Heart left ventricle (tissue), 16 donors: Measurements from ENCODE around the gene NUP62. TPM values are rescaled to one million over a fixed set of nuclear protein-coding genes. Genes with fewer than 3 reads are reported as not detected.

Source experiments
- ATAC-seq, 4 donors: fragments of 200-7000 bp; cut with Tn5 transposase; one replicate each; pipeline ENCODE4 v1.9.1; 2020 to 2022; ENCODE audit warnings: moderate library complexity in 4 of 4, mild to moderate bottlenecking in 3 of 4, moderate number of reproducible peaks in 1 of 4
- DNase-seq, 5 donors: peaks; one replicate each; pipeline ENCODE4 v3.0.0-alpha.2; 2020
- H3K27ac ChIP-seq, 12 donors: fragments of 200-600 bp; sonication (generic) in 4 of 12; one replicate each; pipeline versions ENCODE4 v1.5.0 to v1.8.0; 2016 to 2022; ENCODE audit warnings: mild to moderate bottlenecking in 2 of 12
- H3K27me3 ChIP-seq, 9 donors: fragments of 200-600 bp; sonication (generic) in 2 of 9; one replicate each; pipeline versions ENCODE4 v1.5.1 to v1.8.0; 2016 to 2022; ENCODE audit warnings: mild to moderate bottlenecking in 3 of 9
- H3K36me3 ChIP-seq, 9 donors: fragments of 200-600 bp; sonication (generic) in 2 of 9; one replicate each; pipeline versions ENCODE4 v1.5.0 to v1.8.0; 2018 to 2022; ENCODE audit warnings: mild to moderate bottlenecking in 2 of 9
- H3K4me1 ChIP-seq, 12 donors: fragments of 200-600 bp; sonication (generic) in 4 of 12; one replicate each; pipeline versions ENCODE4 v1.5.0 to v1.8.0; 2016 to 2022; ENCODE audit warnings: mild to moderate bottlenecking in 3 of 12
- H3K4me3 ChIP-seq, 12 donors: fragments of 200-600 bp; sonication (generic) in 4 of 12; one replicate each; pipeline versions ENCODE4 v1.5.0 to v1.8.0; 2017 to 2022; ENCODE audit warnings: mild to moderate bottlenecking in 9 of 12, moderate library complexity in 4 of 12
- H3K9me3 ChIP-seq, 12 donors: fragments of 200-600 bp; sonication (generic) in 4 of 12; one replicate each; pipeline versions ENCODE4 v1.5.0 to v1.8.0; 2016 to 2022; ENCODE audit warnings: mild to moderate bottlenecking in 1 of 12
- POLR2A ChIP-seq, 2 donors: fragments of 450-650 bp; IDR thresholded peaks; one replicate each; pipeline ENCODE4 v1.6.1; 2017; ENCODE audit warnings: antibody characterized with exemption in 2 of 2, mild to moderate bottlenecking in 2 of 2, moderate library complexity in 2 of 2
- WGBS, 4 donors: extraction: QIAGEN DNeasy Blood & Tissue Kit in 2 of 4; methylation state at CpG; one replicate each; pipeline versions ENCODE4 v1.1.5 to v1.1.7; 2013 to 2018; 5-methylcytosine and 5-hydroxymethylcytosine counted together
- intact Hi-C, 10 donors: fragments of 100-400 bp; cut with DNase I; formaldehyde crosslinking; loops; one replicate each; pipeline versions ENCODE4 v1.11.1 to v1.14.2; 2022
- polyA plus RNA-seq, 2 donors: library from polyadenylated mRNA; stranded (reverse); fragments of 200-250 nt; gene quantifications; one replicate each; pipeline ENCODE4 v1.2.3, GENCODE V29; 2013
- total RNA-seq, 9 donors: library from RNA; depleted of rRNA in 2 of 9; stranded (reverse); fragments of >200 nt in 2 of 9; fragmentation: NEBNext Ultra II Directional in 3 of 9; extraction: Animal tissue kit (Norgen Biotek cat#: 25700) in 3 of 9; gene quantifications; one replicate each; pipeline versions ENCODE4 v1.1.0 to v1.2.4, GENCODE V29; 2016 to 2023
- TF ChIP-seq, protein P1 (sequence below), 12 donors: fragments of 200-600 bp; sonication (generic) in 4 of 12; IDR thresholded peaks; one replicate each; pipeline versions ENCODE4 v1.5.0 to v1.8.0; 2018 to 2022; ENCODE audit warnings: antibody characterized with exemption in 12 of 12, mild to moderate bottlenecking in 5 of 12
- donor health status: ischemic (EF 13 %, LVEDD 7.1; RV severe dilation, severe dysfunction).
- donor health status: healthy with polysubstance abuse.
- donor health status: DM: no; HTN: yes; CAD: no.
- donor health status: DM: no; HTN: no; CAD: no.
- donor health status: ischemic (EF 25% LVEDD 6.9; RV normal size, moderate dysfunction).
- donor health status: ischemic (EF 25% LVEDD 5.7; RV mildly dilated, moderate dysfunction).
- donor health status: healthy.
- donor health status: DM: yes; HTN: yes; CAD: no.
- donor health status: ischemic (EF 35%, LVEDD 5.7; RV mildly dilated, moderate dysfunction).
- donor health status: nonischemic (EF 11% LVEDD 7.7; RV severe dilation, severe dysfunction).
- donor health status: DM: yes; HTN: yes; CAD: no.
- donor health status: PGD.
- donor health status: ischemic (EF 29% LVEDD 5.4; RV normal size, mild dysfunction).
- donor health status: nonischemic (EF 23%, LVEDD 6.1; RV moderate dilation, normal function).

Gene NUP62
- total and polyA plus RNA-seq, 11 donors, result 14.0 to 61.9 (median 33.0) TPM

DNA sequence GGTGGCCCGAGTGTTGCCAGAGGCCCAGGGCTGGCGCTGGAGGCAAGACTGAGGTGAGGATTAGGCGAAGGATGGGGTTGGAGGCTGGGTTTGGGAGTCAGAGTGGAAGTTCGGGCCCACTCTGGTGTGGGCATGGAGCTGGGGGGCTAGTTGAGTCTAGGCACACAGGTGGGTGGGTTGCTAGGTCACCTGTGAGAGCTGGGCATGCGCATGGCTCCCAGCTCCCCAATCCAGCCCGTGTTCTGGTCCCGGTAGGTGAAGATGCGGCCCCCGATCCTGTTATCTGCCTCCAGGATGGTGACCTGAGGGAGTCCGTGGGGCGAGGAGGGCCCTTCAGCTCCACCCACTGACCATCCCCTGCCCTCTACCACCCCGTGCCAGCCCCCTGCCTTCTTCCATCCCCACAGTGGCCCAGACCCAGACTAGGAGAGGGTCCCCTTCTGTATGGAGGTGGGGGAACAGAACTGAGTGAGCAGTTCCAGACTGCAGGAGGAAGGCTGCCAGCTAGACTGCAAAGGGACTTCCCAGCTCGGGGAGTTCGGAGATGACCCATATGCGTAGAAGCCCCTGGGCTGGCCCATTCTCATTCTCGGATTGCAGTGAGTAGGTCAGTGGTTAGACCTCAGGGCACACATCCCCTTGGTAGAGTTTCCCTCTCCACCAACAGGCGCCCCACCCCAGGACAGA is 34.3 kb downstream of the NUP62 start:
- no peaks in the 10 kb centered on the region for H3K9me3 ChIP-seq
- peaks cover under 1 to 29% (median 9%) of the 10 kb centered on the region in 12 donors for H3K4me1 ChIP-seq
- ATAC-seq, result no peak

DNA sequence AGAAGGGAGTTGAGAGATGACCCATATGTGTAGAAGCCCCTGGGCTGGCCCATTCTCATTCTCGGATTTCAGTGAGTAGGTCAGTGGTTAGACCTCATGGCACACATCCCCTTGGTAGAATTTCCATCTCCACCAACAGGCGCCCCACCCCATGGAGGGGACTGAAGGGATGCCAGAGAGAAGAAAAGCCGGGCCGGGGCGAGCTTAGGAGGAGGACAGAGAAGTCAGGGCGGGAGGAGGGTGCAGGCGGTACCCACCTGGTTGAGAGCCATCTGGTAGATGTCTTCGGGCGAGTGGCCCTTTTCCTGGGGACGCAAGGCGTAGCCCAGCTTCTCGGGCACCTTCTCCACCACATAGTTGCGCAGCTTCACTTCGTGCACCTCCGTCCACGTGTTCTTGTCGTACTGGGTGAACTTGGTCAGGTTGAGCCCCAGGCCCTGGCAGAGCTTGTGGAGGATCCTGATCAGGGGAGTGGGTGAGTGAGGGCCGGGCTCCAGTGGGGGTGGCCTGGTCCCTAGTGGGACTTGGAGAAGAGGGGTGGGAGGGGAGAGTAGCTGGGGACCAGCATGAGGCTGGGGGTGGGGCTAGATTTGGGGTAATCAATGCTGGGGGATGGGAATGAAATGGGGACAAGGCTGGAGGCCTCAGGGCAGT is 35.2 kb downstream of the NUP62 start:
- Histone ChIP-seq H3K4me3 (no peak overlapping the region), H3K27ac (no peak overlapping the region), H3K36me3 (peaks cover 0 to under 1% (median 0%) of the 10 kb centered on the region in 9 donors), H3K27me3 (peaks cover 0 to 11% (median 0%) of the 10 kb centered on the region in 9 donors), H3K4me1 (peaks cover 4 to 35% (median 16%) of the 10 kb centered on the region in 12 donors), H3K9me3 (no peaks in the 10 kb centered on the region)
- intact Hi-C loops, result no loop called here
- TF ChIP-seq, protein P1, sequence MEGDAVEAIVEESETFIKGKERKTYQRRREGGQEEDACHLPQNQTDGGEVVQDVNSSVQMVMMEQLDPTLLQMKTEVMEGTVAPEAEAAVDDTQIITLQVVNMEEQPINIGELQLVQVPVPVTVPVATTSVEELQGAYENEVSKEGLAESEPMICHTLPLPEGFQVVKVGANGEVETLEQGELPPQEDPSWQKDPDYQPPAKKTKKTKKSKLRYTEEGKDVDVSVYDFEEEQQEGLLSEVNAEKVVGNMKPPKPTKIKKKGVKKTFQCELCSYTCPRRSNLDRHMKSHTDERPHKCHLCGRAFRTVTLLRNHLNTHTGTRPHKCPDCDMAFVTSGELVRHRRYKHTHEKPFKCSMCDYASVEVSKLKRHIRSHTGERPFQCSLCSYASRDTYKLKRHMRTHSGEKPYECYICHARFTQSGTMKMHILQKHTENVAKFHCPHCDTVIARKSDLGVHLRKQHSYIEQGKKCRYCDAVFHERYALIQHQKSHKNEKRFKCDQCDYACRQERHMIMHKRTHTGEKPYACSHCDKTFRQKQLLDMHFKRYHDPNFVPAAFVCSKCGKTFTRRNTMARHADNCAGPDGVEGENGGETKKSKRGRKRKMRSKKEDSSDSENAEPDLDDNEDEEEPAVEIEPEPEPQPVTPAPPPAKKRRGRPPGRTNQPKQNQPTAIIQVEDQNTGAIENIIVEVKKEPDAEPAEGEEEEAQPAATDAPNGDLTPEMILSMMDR (IDR thresholded peaks at IDR 0.05), result no peak
- TF ChIP-seq POLR2A (IDR thresholded peaks at IDR 0.05), result no peak
- DNase-seq (peak in 1 of 5 donors; percentile 38), ATAC-seq (no peak)
- 95 to 96% (median 95%) methylated on average over 17 to 18 of the region's 18 CpGs for WGBS, 4 donors

More for the DNA sequence above, 34.3 kb downstream of the NUP62 start:
- DNase-seq, result peak in 1 of 5 donors; percentile 54
- 83 to 89% (median 87%) methylated on average over 17 of the region's 17 CpGs for WGBS, 4 donors
- intact Hi-C loops, result no loop called here
- Histone ChIP-seq H3K36me3 (no peaks in the 10 kb centered on the region), H3K4me3 (peak overlapping the region in 1 of 12 donors; percentile 35), H3K27ac (no peak overlapping the region), H3K27me3 (peaks cover 0 to 11% (median 0%) of the 10 kb centered on the region in 9 donors)
- no peak for TF ChIP-seq POLR2A (IDR thresholded peaks at IDR 0.05)
- TF ChIP-seq, protein P1 (IDR thresholded peaks at IDR 0.05), result no peak

DNA sequence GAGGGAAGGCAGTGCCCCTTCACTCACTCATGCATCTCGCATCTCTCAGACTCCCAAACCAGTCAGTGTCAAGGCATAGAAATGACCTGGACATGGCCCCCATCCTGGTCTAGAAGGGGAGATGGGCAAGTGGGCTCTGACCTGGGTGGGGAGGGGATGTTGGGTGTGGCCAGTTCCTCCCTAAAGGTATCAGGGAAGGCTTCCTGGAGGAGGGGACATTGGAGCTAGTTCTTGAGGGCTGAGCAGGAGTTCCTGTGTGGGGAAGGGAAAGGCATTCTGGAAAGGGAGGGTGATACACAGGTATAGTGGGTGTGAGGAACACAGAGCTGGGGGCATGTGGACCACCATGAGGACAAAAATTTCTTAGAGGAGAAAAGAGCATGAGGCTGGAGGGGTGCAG is 36.6 kb downstream of the NUP62 start:
- ATAC-seq (no peak), DNase-seq (no peak)
- TF ChIP-seq POLR2A (IDR thresholded peaks at IDR 0.05), result no peak
- TF ChIP-seq, protein P1 (IDR thresholded peaks at IDR 0.05), result no peak
- intact Hi-C loops, result no loop called here
- Histone ChIP-seq H3K27me3 (peaks cover 0 to 11% (median 0%) of the 10 kb centered on the region in 9 donors), H3K36me3 (peaks cover 0 to 11% (median 0%) of the 10 kb centered on the region in 9 donors), H3K4me3 (no peak overlapping the region), H3K9me3 (no peaks in the 10 kb centered on the region), H3K27ac (no peak overlapping the region), H3K4me1 (peaks cover 3 to 27% (median 14%) of the 10 kb centered on the region in 12 donors)
- 89 to 94% (median 93%) methylated on average over 1 of the region's 1 CpG for WGBS, 4 donors

DNA sequence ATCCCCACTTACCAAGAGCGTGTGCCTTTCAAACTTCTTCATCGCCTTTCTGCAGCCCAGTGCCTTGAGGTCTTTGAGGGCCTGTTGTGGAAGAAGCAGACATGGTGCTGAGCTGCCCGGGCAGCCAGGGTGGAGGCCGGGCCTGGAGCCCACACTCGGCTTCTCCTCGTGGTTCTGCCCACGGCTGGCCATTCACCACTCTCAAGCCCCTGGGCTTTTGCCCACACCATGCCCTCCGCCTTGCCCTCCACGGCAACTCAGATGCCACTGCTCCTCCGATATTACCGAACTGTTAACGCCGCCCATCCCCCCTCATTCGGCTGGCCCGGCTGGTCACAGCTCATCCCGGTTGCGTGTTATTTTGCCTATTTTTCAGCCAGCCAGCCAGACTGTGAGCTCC is 37.9 kb downstream of the NUP62 start:
- no peak overlapping the region for H3K4me3 ChIP-seq
- H3K27ac ChIP-seq, result no peak overlapping the region
- 83 to 89% (median 86%) methylated on average over 17 of the region's 17 CpGs for WGBS, 4 donors
- DNase-seq (peak in 1 of 5 donors; percentile 60), ATAC-seq (no peak)
- intact Hi-C loops, result no loop called here
- no peaks in the 10 kb centered on the region for H3K9me3 ChIP-seq
- H3K36me3 ChIP-seq, result peaks cover 0 to 20% (median 3%) of the 10 kb centered on the region in 9 donors
- no peak for TF ChIP-seq POLR2A (IDR thresholded peaks at IDR 0.05)
- TF ChIP-seq, protein P1 (IDR thresholded peaks at IDR 0.05), result no peak
- H3K27me3 ChIP-seq, result peaks cover 0 to 11% (median 0%) of the 10 kb centered on the region in 9 donors
- H3K4me1 ChIP-seq, result peaks cover 0 to 25% (median 12%) of the 10 kb centered on the region in 12 donors
